ENCODE results near the gene HAUS3.

Gene HAUS3

GRCh38 chr4:2262944-2263250 is 21.0 kb upstream of the HAUS3 start:
- no peak for DNase-seq

DNA sequence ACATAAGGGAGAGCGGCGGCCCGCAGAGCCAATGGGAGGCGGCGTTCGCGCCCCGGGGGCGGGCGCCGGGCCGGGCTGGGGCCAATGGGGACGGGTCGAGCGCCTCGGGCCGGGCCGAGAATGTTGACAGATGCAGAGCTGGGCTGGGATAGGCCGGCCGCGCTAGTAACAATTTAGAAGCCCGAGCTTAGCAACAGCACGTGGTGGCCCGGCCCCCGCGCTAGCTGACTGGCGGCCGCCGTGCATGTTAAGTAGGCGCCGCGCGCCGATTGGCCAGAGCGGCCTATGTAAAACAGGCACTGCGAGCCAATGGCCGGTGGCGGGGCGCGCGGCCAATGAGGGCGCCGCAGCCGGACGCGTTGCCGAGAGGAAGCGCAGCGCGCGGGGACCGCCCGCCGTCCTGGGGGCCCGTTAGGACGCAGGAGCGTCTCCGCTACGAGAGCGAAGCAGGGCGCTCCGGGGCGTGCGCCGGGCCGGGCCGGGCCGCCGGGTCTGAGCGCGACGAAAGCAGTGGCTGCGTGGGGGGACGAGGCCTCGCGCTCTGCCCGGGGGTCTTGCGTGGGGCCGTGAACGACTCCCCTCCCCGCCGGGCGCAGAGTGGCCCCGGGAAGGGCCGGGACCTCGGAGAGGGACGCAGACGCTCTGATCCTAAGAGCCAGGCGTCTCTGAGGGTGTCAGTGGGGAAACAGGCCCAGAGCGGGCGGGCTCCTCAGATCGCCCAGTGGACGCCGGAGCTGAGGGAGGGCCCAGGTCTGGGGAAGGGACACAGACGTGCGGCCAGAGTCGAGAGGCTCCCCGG is 20.4 kb upstream of the HAUS3 start:
- peak; percentile 99 for DNase-seq

GRCh38 chr4:2261853-2262144 is 19.9 kb upstream of the HAUS3 start, which contains the start of gene MXD4:
Gene MXD4, minus strand, starts transcription at chr4:2262109. Its CDS starts 129 bp downstream, at chr4:2261980.
- DNase-seq = no peak

DNA sequence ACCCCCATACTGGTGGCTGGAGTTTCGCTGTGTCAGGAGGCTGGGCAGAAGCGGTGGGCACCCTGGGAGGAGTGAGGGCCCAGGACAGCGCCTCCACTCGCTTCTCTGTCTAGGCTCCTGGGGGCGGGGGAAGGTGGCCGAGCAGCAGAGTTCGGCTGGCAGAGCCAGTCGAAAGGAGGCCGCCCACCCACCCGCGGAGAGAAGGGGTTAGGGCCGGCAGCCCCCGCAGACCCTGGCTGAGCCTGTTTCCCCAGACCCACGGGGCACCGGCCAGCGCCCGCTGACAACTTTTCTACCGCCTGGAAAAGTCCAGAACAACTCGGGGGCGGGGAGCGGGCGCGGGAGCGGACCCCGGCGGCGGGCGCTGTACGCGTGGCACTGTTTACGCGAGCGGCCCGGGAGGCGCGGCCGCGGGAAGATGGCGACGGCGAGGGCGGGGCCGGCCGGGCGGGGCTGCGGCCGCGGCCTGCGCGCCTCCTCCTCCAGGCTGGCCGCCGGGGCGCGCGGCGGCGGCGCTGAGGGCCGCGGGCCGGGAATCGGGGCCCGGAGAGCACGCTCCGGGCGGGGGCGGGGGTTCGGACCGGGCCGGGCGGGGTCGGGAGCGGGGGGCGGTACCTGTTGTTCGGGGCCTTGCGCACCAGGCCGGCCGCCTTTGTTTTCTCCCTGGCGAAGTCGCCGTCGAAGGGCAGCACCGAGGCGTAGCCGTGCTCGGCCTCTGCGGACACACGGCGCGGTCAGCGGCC is 19.4 kb upstream of the HAUS3 start:
- no peak for DNase-seq

- DNase-seq = no peak
Observed at GRCh38 chr4:2260344-2261109, 18.6 kb upstream of the HAUS3 start.

- DNase-seq = no peak
Observed at GRCh38 chr4:2259541-2260343, 17.8 kb upstream of the HAUS3 start.

- no peak for DNase-seq
Observed at GRCh38 chr4:2259036-2259540, 17.2 kb upstream of the HAUS3 start.

GRCh38 chr4:2258091-2259035 is 16.4 kb upstream of the HAUS3 start:
- no peak for DNase-seq

DNA sequence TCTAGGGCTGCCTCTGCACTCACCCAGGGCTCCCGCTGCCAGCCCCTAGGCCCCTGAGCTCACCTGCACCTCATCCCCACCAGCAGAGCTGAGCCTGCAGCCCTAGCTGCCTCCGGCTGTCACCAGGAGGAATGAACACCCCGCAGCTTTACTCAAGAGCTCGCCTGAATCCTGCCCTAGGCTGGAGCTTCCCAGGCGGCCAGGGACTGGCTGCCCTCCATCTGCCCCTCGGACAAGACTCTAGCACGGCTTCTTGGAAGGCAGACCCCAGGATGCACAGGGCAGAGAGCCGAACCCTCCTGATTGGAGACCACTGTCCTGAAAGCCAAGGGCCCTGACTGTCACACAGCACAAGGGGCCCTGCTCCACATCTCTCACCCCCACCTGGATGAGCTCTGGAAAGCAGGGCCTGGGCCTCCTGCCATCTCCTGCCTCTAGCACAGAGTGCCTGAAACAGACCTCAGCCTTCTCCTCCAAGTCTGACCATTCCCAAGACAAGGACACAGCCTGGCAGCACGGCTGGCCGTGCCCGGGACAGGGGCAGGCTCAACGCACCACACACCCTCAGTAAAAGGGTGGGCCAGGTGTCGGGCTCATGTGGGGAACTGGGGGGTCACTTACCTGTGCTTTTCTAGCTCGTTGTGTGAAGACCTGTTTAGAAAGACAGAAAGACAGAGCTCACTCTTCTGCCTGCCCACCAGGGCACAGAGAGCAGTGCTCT is 15.6 kb upstream of the HAUS3 start:
- no peak for DNase-seq

DNA sequence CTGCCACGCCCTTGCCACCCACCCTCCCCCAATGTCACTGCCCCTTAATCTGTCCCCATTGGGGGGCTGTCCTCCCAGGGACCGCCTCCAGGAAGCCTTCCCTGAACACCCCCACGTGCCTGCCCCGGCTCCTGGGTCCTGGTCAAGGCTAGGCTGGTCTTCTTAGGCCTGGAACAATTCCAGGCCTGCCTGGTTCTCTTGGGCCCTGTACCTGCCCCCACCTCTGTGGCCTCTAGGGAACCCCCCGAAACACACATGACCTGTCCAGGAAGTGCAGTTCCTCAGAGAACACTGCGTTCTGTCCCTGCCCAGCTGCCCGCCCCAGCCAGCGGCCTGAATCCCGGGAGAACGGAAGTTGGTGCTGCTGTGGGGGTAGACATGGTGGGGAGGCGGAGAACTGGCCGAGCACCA is 14.9 kb upstream of the HAUS3 start:
- DNase-seq = no peak

- DNase-seq = no peak
Observed at GRCh38 chr4:2256156-2256731, 14.3 kb upstream of the HAUS3 start.

- no peak for DNase-seq
Observed at GRCh38 chr4:2255501-2256155, 13.7 kb upstream of the HAUS3 start.

- DNase-seq = no peak
Observed at GRCh38 chr4:2254665-2255500, 13.0 kb upstream of the HAUS3 start.

DNA sequence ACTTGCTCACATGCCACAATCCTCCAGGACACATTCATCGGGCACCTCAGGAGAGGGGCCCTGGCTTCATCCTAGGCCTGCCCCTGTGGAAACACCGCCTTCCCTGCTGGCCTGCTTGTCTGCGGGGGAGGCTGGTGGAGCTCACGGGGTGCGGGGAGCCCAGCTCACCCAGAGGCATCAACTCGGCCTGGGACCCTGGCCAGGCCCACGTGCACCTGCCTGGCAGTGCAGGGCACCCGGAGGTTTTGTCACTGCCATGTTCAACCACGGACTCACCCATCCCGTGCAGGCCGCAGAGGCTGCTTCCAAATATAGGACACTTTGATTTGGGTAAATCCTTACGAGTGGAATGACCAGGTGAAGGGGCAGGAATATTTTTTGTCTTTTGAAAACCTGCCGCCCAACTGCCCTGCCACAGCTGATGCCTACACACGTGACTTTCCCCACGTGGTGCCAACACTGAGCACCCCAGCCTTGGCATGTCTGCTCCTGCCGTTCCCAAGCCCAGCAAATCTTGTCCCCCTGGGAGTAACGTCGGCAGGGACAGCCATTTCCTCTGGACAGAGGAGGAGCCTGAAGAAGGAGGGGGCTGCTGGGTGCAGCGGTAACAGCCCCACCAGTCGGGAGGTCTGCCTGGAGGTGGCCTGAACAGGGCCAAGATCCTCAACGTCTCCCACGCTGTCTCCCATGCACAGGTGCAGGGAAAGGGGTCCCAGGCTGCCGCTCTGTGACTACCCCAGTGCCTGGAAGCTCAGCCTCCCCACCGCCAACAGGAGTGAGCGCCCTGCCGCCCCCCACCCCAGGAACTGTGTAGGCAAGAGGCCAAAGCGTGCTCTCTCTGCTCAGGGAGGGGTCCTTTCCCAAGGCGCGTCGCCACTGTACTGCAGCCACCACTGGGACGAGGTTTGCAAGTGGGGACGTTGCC is 11.5 kb upstream of the HAUS3 start:
- no peak for DNase-seq

- no peak for DNase-seq
Observed at GRCh38 chr4:2252530-2253091, 10.7 kb upstream of the HAUS3 start.

DNA sequence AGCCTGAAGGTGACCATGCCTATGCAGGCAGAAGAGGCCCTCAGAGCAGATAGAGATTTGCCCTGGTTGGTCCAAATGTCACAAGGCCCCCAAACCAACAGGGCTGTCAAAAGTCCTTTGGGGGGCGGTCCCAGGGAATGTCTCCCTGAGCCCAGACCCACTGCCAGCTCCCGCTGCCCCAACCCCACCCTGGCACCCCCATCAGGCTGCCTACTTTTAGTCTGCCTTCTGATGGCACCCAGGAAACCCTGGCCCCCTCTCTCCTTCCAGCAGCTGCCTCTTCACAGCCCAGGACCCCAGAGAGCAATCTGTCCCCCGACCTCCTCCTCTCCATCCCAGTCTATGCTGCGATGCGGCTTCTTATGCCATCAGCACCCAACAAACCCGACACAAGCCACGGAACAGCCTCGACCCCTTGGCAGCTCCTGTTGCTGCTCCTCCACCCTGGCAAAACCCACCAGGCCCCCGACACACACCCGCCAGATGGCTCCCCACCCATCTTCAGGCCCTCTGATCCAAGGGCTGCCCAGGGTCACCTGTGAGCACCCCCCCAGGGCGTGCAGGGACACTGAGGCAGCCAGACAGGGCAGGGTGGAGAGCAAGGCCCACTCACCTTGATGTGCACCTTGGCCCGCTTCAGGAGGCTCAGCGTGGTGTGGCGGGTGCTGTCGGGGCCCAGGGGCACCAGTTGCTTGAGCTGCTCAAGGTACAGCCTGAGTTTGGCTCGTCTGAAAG is 10.0 kb upstream of the HAUS3 start:
- no peak for DNase-seq
